ENCODE measurements around the gene MRPL53.
A peak's percentile ranks its signal among the peaks of the same experiment; 100 is the strongest.
"Not testable (repeated sequence)": the region's sequence is repeated elsewhere in the genome, so short reads cannot be mapped to it uniquely, and the experiment has no call there.

The MRPL53 gene

GRCh38 chr2:74447230-74447999 lies 25.1 kb downstream of the MRPL53 start:
- no peak for DNase-seq

GRCh38 chr2:74444498-74445318 lies 27.8 kb downstream of the MRPL53 start:
- DNase-seq: no peak

- not testable (repeated sequence) for DNase-seq
Measured at GRCh38 chr2:74442483-74443297, 29.8 kb downstream of the MRPL53 start.

GRCh38 chr2:74441690-74442482 lies 30.6 kb downstream of the MRPL53 start, which contains the start of gene RTKN:
Gene RTKN (minus strand): TSS chr2:74441937. CDS start chr2:74441816, 121 bp downstream.
- DNase-seq: peak; percentile 16

GRCh38 chr2:74441170-74441689 lies 31.2 kb downstream of the MRPL53 start:
- no peak for DNase-seq

GRCh38 chr2:74440378-74441169 lies 31.9 kb downstream of the MRPL53 start:
- DNase-seq: no peak

GRCh38 chr2:74439803-74440377 lies 32.6 kb downstream of the MRPL53 start:
- no peak for DNase-seq

- no peak for DNase-seq
Measured at GRCh38 chr2:74439373-74439772, 33.1 kb downstream of the MRPL53 start.

- no peak for DNase-seq
Measured at GRCh38 chr2:74438248-74438647, 34.2 kb downstream of the MRPL53 start.

- no peak for DNase-seq
Measured at GRCh38 chr2:74436848-74437695, 35.4 kb downstream of the MRPL53 start.

- no peak for DNase-seq
Measured at GRCh38 chr2:74436111-74436805, 36.2 kb downstream of the MRPL53 start.

GRCh38 chr2:74430502-74430901 lies 42.0 kb downstream of the MRPL53 start:
- DNase-seq: no peak

- DNase-seq: no peak
Measured at GRCh38 chr2:74429487-74430451, 42.7 kb downstream of the MRPL53 start.

GRCh38 chr2:74428675-74429074 lies 43.8 kb downstream of the MRPL53 start:
- no peak for DNase-seq

GRCh38 chr2:74427551-74427950 lies 44.9 kb downstream of the MRPL53 start:
- no peak for DNase-seq

GRCh38 chr2:74426181-74426758 lies 46.2 kb downstream of the MRPL53 start:
- no peak for DNase-seq

GRCh38 chr2:74425523-74425922 lies 47.0 kb downstream of the MRPL53 start:
- no peak for DNase-seq

All from T-helper 9 cell (primary cell).